Neural cell (in vitro differentiated cells): Measurements from ENCODE around the gene RALGPS1. TPM values are rescaled to one million over a fixed set of nuclear protein-coding genes. Genes with fewer than 3 reads are reported as not detected.

Experiments used
- H2AFZ ChIP-seq: fragments of 200-600, 300-800 bp; sonication (generic), shearing (Covaris generic); 2 replicates; pipeline ENCODE4 v1.6.0; 2014; ENCODE audit warnings: low read depth, mild to moderate bottlenecking, antibody characterized with exemption, low read length, moderate library complexity
- H3F3A ChIP-seq: fragments of 200-600 bp; shearing (Covaris generic); 2 replicates; pipeline ENCODE4 v1.6.1; 2016; ENCODE audit warnings: mild to moderate bottlenecking, moderate library complexity, mixed read lengths, antibody characterized with exemption, low read length; ENCODE audit not compliant: insufficient read depth, poor library complexity, severe bottlenecking
- H3K27ac ChIP-seq: fragments of 200-600, 300-800 bp; sonication (generic), shearing (Covaris generic); 2 replicates; pipeline ENCODE4 v1.5.1; 2014; ENCODE audit warnings: mild to moderate bottlenecking, low read length, moderate library complexity
- H3K27me3 ChIP-seq: fragments of 300-800, 200-600 bp; sonication (generic), shearing (Covaris generic); 2 replicates; pipeline ENCODE4 v1.6.0; 2014; ENCODE audit warnings: mild to moderate bottlenecking, low read depth, low read length, moderate library complexity; ENCODE audit not compliant: insufficient read depth
- H3K36me3 ChIP-seq: fragments of 300-800, 200-600 bp; sonication (generic), shearing (Covaris generic); 2 replicates; pipeline ENCODE4 v1.5.1; 2014; ENCODE audit warnings: mild to moderate bottlenecking, antibody characterized with exemption, low read length, moderate library complexity; ENCODE audit not compliant: insufficient read depth
- H3K4me2 ChIP-seq: fragments of 300-800, 200-600 bp; sonication (generic), shearing (Covaris generic); 2 replicates; pipeline ENCODE4 v1.6.0; 2014; ENCODE audit warnings: mild to moderate bottlenecking, low read length
- H3K4me3 ChIP-seq: fragments of 300-800, 200-600 bp; sonication (generic), shearing (Covaris generic); 2 replicates; pipeline ENCODE4 v1.5.1; 2014; ENCODE audit warnings: mild to moderate bottlenecking, low read length, moderate library complexity
- H3K79me2 ChIP-seq: fragments of 200-600 bp; shearing (Covaris generic); replicated peaks from 2 replicates; pipeline ENCODE4 v1.6.0; 2014; ENCODE audit warnings: mild to moderate bottlenecking, low read length, moderate library complexity; ENCODE audit not compliant: insufficient read depth
- H3K9ac ChIP-seq: fragments of 300-800, 200-600 bp; sonication (generic), shearing (Covaris generic); 2 replicates; pipeline ENCODE4 v1.6.1; 2016; ENCODE audit warnings: mild to moderate bottlenecking, low read length, mixed read lengths
- H3K9me2 ChIP-seq: fragments of 200-600 bp; shearing (Covaris generic); 2 replicates; pipeline ENCODE4 v1.6.1; 2016; ENCODE audit warnings: mild to moderate bottlenecking, low read length, mixed read lengths; ENCODE audit not compliant: insufficient read depth
- H3K9me3 ChIP-seq: fragments of 200-600, 300-800 bp; sonication (generic), shearing (Covaris generic); 2 replicates; pipeline ENCODE4 v1.6.1; 2016; ENCODE audit warnings: mild to moderate bottlenecking, mixed run types, low read length, moderate library complexity, mixed read lengths
- H4K20me1 ChIP-seq: fragments of 200-600 bp; shearing (Covaris generic); 2 replicates; pipeline ENCODE4 v1.6.1; 2016; ENCODE audit warnings: mild to moderate bottlenecking, mixed run types; ENCODE audit not compliant: insufficient read depth
- EP300 ChIP-seq: fragments of 450-650 bp; conservative IDR thresholded peaks from 2 replicates; pipeline ENCODE4 v1.6.1; 2014; ENCODE audit warnings: antibody characterized with exemption, mild to moderate bottlenecking, moderate library complexity; ENCODE audit not compliant: poor library complexity, severe bottlenecking
- EZH2 ChIP-seq: fragments of 200-600, 300-800 bp; shearing (Covaris generic), sonication (generic); IDR thresholded peaks from 2 replicates; pipeline ENCODE4 v1.6.1; 2014; ENCODE audit warnings: antibody characterized with exemption, low read length, borderline replicate concordance, mild to moderate bottlenecking; ENCODE audit not compliant: insufficient read depth, poor library complexity, severe bottlenecking
- MXI1 ChIP-seq: fragments of 450-650 bp; conservative IDR thresholded peaks from 2 replicates; pipeline ENCODE4 v1.6.1; 2014; ENCODE audit warnings: antibody characterized with exemption, mild to moderate bottlenecking; ENCODE audit not compliant: poor library complexity, severe bottlenecking
- POLR2AphosphoS5 ChIP-seq: IDR thresholded peaks from 2 replicates; pipeline ENCODE4 v1.6.1; 2012
- RAD21 ChIP-seq: fragments of 450-650 bp; conservative IDR thresholded peaks from 2 replicates; pipeline ENCODE4 v1.6.1; 2014; ENCODE audit warnings: antibody characterized with exemption, mild to moderate bottlenecking, moderate library complexity
- SMC3 ChIP-seq: fragments of 450-650 bp; conservative IDR thresholded peaks from 2 replicates; pipeline ENCODE4 v1.6.1; 2014; ENCODE audit warnings: antibody characterized with exemption, mild to moderate bottlenecking, moderate library complexity; ENCODE audit not compliant: poor library complexity
- TAF1 ChIP-seq: IDR thresholded peaks from 2 replicates; pipeline ENCODE4 v1.6.1; 2012; ENCODE audit warnings: low read depth
- polyA plus RNA-seq: library from polyadenylated mRNA; depleted of rRNA; stranded (reverse); fragments of >200 nt; gene quantifications from 2 replicates; pipeline ENCODE4 v1.2.3, GENCODE V29; 2014
- TF ChIP-seq, protein P1 (sequence below): IDR thresholded peaks from 2 replicates; pipeline ENCODE4 v1.6.1; 2012; ENCODE audit warnings: borderline replicate concordance
- TF ChIP-seq, protein P2 (sequence below): fragments of 450-650 bp; IDR thresholded peaks from 2 replicates; pipeline ENCODE4 v1.5.1; 2014; ENCODE audit warnings: antibody characterized with exemption, mild to moderate bottlenecking, moderate library complexity; ENCODE audit not compliant: poor library complexity, severe bottlenecking

The RALGPS1 gene
- polyA plus RNA-seq, 1 donor from 2014 or later: 37.1 TPM

DNA sequence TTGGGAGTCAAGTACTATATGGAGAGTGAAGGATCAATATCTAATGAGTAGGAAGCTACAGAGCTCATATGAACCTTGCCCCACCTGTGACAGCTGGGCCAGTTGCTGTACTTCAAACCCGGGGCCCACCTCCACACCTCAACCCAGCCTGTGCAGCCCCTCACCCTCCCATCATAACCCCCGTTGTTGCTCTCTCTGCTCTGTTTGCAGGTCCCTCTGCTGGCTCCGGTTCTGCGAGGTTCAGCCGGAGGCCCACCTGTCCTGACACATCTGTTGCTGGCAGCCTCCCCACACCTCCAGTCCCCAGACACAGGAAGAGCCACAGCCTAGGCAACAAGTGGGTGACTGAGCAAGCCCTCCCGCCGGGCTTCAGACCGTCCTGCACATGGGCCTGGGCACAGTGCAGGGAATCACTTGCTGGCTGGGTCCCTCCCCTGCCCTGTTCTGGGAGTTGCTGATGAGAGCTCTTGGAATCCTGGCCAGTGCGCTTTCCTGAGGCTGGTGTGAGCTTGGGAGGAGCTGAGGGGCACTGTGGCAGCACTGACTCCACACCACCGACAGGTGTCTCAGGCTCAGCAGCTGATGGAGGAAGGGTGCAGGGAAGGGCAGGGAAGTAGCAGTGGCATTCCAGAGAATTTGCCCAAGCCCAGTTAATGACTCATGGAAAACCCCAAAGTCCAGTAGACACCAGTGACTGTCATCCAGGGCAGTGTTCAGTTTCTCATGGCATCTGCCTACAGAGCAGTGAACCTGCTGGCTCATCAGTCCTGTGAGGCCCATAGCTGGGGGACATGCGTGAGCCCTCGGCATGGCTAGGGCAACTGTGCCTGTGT, 280.5 kb downstream of the RALGPS1 start:
- no peaks in the 10 kb centered on the region for H3K9me3 ChIP-seq
- no peaks in the 10 kb centered on the region for H3K9me2 ChIP-seq
- no peaks in the 10 kb centered on the region for H3F3A ChIP-seq
- H3K4me3 ChIP-seq: no peak overlapping the region
- H4K20me1 ChIP-seq: no peaks in the 10 kb centered on the region
- H3K36me3 ChIP-seq: no peaks in the 10 kb centered on the region
- H3K9ac ChIP-seq: no peak overlapping the region
- no peaks in the 10 kb centered on the region for H3K79me2 ChIP-seq
- TF ChIP-seq EP300 (no peak), RAD21 (no peak)
- H2AFZ ChIP-seq: no peak overlapping the region
- no peaks in the 10 kb centered on the region for H3K27me3 ChIP-seq
- H3K27ac ChIP-seq: no peak overlapping the region
- no peak overlapping the region for H3K4me2 ChIP-seq

DNA sequence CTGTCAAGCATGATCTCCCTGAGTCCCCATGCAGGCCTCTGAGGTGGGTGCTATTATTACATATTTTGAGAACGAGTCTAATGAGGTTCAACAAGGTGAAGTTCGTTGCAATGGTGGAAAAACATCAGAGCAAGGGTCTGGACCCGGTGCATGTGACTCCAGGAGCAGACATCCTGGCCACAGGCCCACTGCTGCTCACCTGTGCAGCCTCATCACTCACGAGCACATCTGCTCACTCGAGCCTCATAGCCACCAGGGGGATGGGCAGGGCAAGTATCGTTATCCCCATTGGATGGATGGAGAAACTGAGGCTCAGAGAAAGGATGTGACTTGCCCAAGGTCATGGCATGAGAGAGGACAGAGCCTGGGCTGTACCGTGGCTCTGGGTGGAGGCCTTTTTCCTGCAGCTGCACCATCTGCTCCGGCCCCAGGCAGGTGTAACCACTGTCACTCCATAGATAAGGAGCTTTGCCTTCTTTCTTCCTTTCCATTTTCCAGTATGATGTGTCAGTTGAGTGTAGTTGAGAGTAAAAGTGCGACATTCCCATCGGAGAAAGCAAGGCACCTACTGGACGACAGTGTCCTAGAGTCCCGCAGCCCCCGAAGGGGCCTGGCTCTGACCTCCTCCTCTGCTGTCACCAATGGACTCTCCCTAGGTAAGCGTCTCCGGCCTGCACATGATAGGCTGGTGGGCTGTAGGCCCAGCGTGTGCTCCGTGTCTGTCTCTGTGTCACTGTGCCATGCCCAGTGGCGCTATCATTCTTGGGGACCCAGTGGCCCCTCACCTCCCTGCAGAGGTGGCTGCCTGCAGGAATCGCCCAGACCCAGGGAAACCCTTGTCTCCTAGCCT, 281.6 kb downstream of the RALGPS1 start:
- Histone ChIP-seq H3K79me2 (no peaks in the 10 kb centered on the region), H3K9me3 (no peaks in the 10 kb centered on the region), H3K9me2 (no peaks in the 10 kb centered on the region), H3K36me3 (no peaks in the 10 kb centered on the region), H3K27me3 (no peaks in the 10 kb centered on the region), H3K9ac (no peak overlapping the region), H2AFZ (no peak overlapping the region), H3K27ac (no peak overlapping the region), H3K4me3 (no peak overlapping the region), H3F3A (no peaks in the 10 kb centered on the region), H3K4me2 (no peak overlapping the region), H4K20me1 (no peaks in the 10 kb centered on the region)
- TF ChIP-seq RAD21: no peak
- TF ChIP-seq EP300: no peak
- no peak for TF ChIP-seq MXI1
- TF ChIP-seq SMC3: no peak
- no peak for TF ChIP-seq TAF1
- TF ChIP-seq, protein P1, sequence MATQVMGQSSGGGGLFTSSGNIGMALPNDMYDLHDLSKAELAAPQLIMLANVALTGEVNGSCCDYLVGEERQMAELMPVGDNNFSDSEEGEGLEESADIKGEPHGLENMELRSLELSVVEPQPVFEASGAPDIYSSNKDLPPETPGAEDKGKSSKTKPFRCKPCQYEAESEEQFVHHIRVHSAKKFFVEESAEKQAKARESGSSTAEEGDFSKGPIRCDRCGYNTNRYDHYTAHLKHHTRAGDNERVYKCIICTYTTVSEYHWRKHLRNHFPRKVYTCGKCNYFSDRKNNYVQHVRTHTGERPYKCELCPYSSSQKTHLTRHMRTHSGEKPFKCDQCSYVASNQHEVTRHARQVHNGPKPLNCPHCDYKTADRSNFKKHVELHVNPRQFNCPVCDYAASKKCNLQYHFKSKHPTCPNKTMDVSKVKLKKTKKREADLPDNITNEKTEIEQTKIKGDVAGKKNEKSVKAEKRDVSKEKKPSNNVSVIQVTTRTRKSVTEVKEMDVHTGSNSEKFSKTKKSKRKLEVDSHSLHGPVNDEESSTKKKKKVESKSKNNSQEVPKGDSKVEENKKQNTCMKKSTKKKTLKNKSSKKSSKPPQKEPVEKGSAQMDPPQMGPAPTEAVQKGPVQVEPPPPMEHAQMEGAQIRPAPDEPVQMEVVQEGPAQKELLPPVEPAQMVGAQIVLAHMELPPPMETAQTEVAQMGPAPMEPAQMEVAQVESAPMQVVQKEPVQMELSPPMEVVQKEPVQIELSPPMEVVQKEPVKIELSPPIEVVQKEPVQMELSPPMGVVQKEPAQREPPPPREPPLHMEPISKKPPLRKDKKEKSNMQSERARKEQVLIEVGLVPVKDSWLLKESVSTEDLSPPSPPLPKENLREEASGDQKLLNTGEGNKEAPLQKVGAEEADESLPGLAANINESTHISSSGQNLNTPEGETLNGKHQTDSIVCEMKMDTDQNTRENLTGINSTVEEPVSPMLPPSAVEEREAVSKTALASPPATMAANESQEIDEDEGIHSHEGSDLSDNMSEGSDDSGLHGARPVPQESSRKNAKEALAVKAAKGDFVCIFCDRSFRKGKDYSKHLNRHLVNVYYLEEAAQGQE: no peak
- TF ChIP-seq POLR2AphosphoS5: no peak
- no peak for TF ChIP-seq EZH2

DNA sequence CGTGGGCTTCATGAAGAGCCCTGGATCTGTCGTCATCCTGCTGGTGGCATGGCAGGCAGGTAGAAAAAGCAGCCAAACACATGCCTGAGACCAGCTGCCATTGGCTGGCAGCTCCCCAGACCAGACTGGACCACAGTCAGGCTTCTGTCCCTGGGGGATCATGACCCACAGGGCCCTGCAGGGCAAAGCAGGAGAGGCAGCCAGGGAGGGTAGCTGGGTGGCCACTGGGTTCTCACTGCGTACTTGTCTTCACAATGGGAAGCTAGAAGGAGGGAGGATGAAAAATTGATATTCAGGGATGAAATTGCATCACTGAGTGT, 282.2 kb downstream of the RALGPS1 start:
- H3K79me2 ChIP-seq: no peaks in the 10 kb centered on the region
- no peak overlapping the region for H3K27ac ChIP-seq
- H3K36me3 ChIP-seq: no peaks in the 10 kb centered on the region
- TF ChIP-seq EZH2: no peak
- no peak for TF ChIP-seq POLR2AphosphoS5
- TF ChIP-seq TAF1: no peak
- no peak for TF ChIP-seq SMC3
- no peak for TF ChIP-seq RAD21
- no peak for TF ChIP-seq MXI1
- no peak for TF ChIP-seq EP300
- TF ChIP-seq, protein P2, sequence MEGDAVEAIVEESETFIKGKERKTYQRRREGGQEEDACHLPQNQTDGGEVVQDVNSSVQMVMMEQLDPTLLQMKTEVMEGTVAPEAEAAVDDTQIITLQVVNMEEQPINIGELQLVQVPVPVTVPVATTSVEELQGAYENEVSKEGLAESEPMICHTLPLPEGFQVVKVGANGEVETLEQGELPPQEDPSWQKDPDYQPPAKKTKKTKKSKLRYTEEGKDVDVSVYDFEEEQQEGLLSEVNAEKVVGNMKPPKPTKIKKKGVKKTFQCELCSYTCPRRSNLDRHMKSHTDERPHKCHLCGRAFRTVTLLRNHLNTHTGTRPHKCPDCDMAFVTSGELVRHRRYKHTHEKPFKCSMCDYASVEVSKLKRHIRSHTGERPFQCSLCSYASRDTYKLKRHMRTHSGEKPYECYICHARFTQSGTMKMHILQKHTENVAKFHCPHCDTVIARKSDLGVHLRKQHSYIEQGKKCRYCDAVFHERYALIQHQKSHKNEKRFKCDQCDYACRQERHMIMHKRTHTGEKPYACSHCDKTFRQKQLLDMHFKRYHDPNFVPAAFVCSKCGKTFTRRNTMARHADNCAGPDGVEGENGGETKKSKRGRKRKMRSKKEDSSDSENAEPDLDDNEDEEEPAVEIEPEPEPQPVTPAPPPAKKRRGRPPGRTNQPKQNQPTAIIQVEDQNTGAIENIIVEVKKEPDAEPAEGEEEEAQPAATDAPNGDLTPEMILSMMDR: no peak
- TF ChIP-seq, protein P1: no peak
- H3K9ac ChIP-seq: no peak overlapping the region
- no peaks in the 10 kb centered on the region for H3K9me3 ChIP-seq
- H3K27me3 ChIP-seq: no peaks in the 10 kb centered on the region
- no peaks in the 10 kb centered on the region for H3K9me2 ChIP-seq
- H3K4me3 ChIP-seq: no peak overlapping the region
- no peaks in the 10 kb centered on the region for H3F3A ChIP-seq
- H2AFZ ChIP-seq: no peak overlapping the region
- H3K4me2 ChIP-seq: no peak overlapping the region
- H4K20me1 ChIP-seq: no peaks in the 10 kb centered on the region
